Uterus (tissue), 2 donors: ENCODE measurements around the gene TRAF3.

Experiments used
- POLR2A ChIP-seq, 2 donors: fragments of 450-650 bp; IDR thresholded peaks; one replicate each; pipeline ENCODE4 v1.6.1; 2016; ENCODE audit warnings: antibody characterized with exemption in 2 of 2, mild to moderate bottlenecking in 1 of 2, moderate library complexity in 1 of 2
- TF ChIP-seq, protein P1 (sequence below), 4 experiments: fragments of 200-600 bp in 2 of 4; fragments of 450-650 bp in 2 of 4; sonication (generic) in 2 of 4; IDR thresholded peaks; one replicate each; pipeline ENCODE4 v1.5.1; 2016 to 2019; ENCODE audit warnings: antibody characterized with exemption in 4 of 4, mild to moderate bottlenecking in 2 of 4, moderate library complexity in 1 of 4

GRCh38 chr14:102902523-102903247 lies 125.4 kb downstream of the TRAF3 start:
- TF ChIP-seq, protein P1, sequence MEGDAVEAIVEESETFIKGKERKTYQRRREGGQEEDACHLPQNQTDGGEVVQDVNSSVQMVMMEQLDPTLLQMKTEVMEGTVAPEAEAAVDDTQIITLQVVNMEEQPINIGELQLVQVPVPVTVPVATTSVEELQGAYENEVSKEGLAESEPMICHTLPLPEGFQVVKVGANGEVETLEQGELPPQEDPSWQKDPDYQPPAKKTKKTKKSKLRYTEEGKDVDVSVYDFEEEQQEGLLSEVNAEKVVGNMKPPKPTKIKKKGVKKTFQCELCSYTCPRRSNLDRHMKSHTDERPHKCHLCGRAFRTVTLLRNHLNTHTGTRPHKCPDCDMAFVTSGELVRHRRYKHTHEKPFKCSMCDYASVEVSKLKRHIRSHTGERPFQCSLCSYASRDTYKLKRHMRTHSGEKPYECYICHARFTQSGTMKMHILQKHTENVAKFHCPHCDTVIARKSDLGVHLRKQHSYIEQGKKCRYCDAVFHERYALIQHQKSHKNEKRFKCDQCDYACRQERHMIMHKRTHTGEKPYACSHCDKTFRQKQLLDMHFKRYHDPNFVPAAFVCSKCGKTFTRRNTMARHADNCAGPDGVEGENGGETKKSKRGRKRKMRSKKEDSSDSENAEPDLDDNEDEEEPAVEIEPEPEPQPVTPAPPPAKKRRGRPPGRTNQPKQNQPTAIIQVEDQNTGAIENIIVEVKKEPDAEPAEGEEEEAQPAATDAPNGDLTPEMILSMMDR (IDR thresholded peaks at IDR 0.05), result no peak
- no peak for TF ChIP-seq POLR2A (IDR thresholded peaks at IDR 0.05)
